Thoracic aorta (tissue), 2 donors: ENCODE measurements around the gene TENM4. TPM values are rescaled to one million over a fixed set of nuclear protein-coding genes. Genes with fewer than 3 reads are reported as not detected.

ENCODE experiments used
- ATAC-seq: fragments of 150-250 bp; one replicate; pipeline ENCODE4 v1.8.0; 2017; ENCODE audit warnings: low read depth; ENCODE audit not compliant: insufficient number of reproducible peaks, low FRiP score
- DNase-seq: peaks from one replicate; pipeline ENCODE4 v3.0.0-alpha.2; 2020; ENCODE audit warnings: low spot score
- H3K27ac ChIP-seq, 2 donors: fragments of 200-600 bp; sonication (generic); 1 replicate in 1 of 2; 2 replicates in 1 of 2; pipeline ENCODE4 v1.5.1; 2016; ENCODE audit warnings: mild to moderate bottlenecking in 2 of 2, moderate library complexity in 2 of 2
- H3K27me3 ChIP-seq: fragments of 200-600 bp; sonication (generic); replicated peaks from 2 replicates; pipeline ENCODE4 v1.6.0; 2016; ENCODE audit warnings: mild to moderate bottlenecking; ENCODE audit not compliant: insufficient read depth
- H3K36me3 ChIP-seq: fragments of 200-600 bp; sonication (generic); one replicate; pipeline ENCODE4 v1.5.1; 2016
- H3K4me1 ChIP-seq, 2 donors: fragments of 200-600 bp; sonication (generic); 1 replicate in 1 of 2; 2 replicates in 1 of 2; pipeline versions ENCODE4 v1.5.1 to v1.6.0; 2016; ENCODE audit warnings: low read depth in 2 of 2, mild to moderate bottlenecking in 1 of 2; ENCODE audit not compliant: control insufficient read depth in 1 of 2
- H3K4me3 ChIP-seq: fragments of 200-600 bp; sonication (generic); 2 replicates; pipeline ENCODE4 v1.5.1; 2016; ENCODE audit warnings: mild to moderate bottlenecking
- H3K9me3 ChIP-seq: fragments of 200-600 bp; sonication (generic); 2 replicates; pipeline ENCODE4 v1.5.1; 2016
- CTCF ChIP-seq: fragments of 200-600 bp; sonication (generic); IDR thresholded peaks from one replicate; pipeline ENCODE4 v1.5.1; 2019; ENCODE audit warnings: antibody characterized with exemption
- total RNA-seq, 2 donors: library from RNA; depleted of rRNA; stranded (reverse); fragments of >200 nt; gene quantifications; one replicate each; pipeline versions ENCODE4 v1.1.0 to v1.2.3, GENCODE V29; 2016

TENM4 gene
- total RNA-seq, 2 donors from 2014 or later, result 6.1 to 13.3 TPM

GRCh38 chr11:79471071-79471844 lies 30.4 kb upstream of the TENM4 start:
- Histone ChIP-seq H3K4me3 (no peak overlapping the region), H3K36me3 (no peaks in the 10 kb centered on the region), H3K9me3 (no peaks in the 10 kb centered on the region), H3K27ac (no peak overlapping the region), H3K4me1 (no peaks in the 10 kb centered on the region), H3K27me3 (no peaks in the 10 kb centered on the region)
- ATAC-seq (no peak), DNase-seq (no peak)
- no peak for TF ChIP-seq CTCF

GRCh38 chr11:79470161-79470560 lies 29.3 kb upstream of the TENM4 start:
- DNase-seq (no peak), ATAC-seq (no peak)
- Histone ChIP-seq H3K27me3 (no peaks in the 10 kb centered on the region), H3K4me1 (no peaks in the 10 kb centered on the region), H3K9me3 (no peaks in the 10 kb centered on the region), H3K36me3 (no peaks in the 10 kb centered on the region), H3K4me3 (no peak overlapping the region), H3K27ac (no peak overlapping the region)
- no peak for TF ChIP-seq CTCF

GRCh38 chr11:79467761-79468160 lies 26.9 kb upstream of the TENM4 start:
- Histone ChIP-seq H3K4me3 (no peak overlapping the region), H3K27me3 (no peaks in the 10 kb centered on the region), H3K9me3 (no peaks in the 10 kb centered on the region), H3K4me1 (no peaks in the 10 kb centered on the region), H3K27ac (no peak overlapping the region), H3K36me3 (no peaks in the 10 kb centered on the region)
- TF ChIP-seq CTCF, result no peak
- DNase-seq (no peak), ATAC-seq (no peak)

- Histone ChIP-seq H3K36me3 (no peaks in the 10 kb centered on the region), H3K27ac (no peak overlapping the region), H3K4me1 (no peaks in the 10 kb centered on the region), H3K9me3 (no peaks in the 10 kb centered on the region), H3K27me3 (no peaks in the 10 kb centered on the region), H3K4me3 (no peak overlapping the region)
- DNase-seq (no peak), ATAC-seq (no peak)
- TF ChIP-seq CTCF, result no peak
These were observed 25.6 kb upstream of the TENM4 start for GRCh38 chr11:79466411-79466810.

- Histone ChIP-seq H3K27me3 (no peaks in the 10 kb centered on the region), H3K27ac (no peak overlapping the region), H3K4me1 (no peaks in the 10 kb centered on the region), H3K9me3 (no peaks in the 10 kb centered on the region), H3K4me3 (no peak overlapping the region), H3K36me3 (no peaks in the 10 kb centered on the region)
- ATAC-seq (no peak), DNase-seq (no peak)
- no peak for TF ChIP-seq CTCF
These were observed 24.3 kb upstream of the TENM4 start for GRCh38 chr11:79465160-79465559.
